Breast epithelium (tissue), 4 donors: Measurements from ENCODE around the gene NME3. TPM values are rescaled to one million over a fixed set of nuclear protein-coding genes. Genes with fewer than 3 reads are reported as not detected.

Experiments
- DNase-seq, 2 donors: peaks; one replicate each; pipeline ENCODE4 v3.0.0-alpha.2; 2019; ENCODE audit warnings: low spot score in 2 of 2
- H3K27ac ChIP-seq, 2 donors: fragments of 200-600 bp; sonication (generic) in 1 of 2; one replicate each; pipeline ENCODE4 v1.5.1; 2016 to 2019; ENCODE audit warnings: mild to moderate bottlenecking in 1 of 2
- H3K27me3 ChIP-seq, 2 donors: fragments of 200-600 bp; sonication (generic) in 1 of 2; one replicate each; pipeline versions ENCODE4 v1.5.1 to v1.6.0; 2017 to 2019; ENCODE audit warnings: control low read depth in 1 of 2, mild to moderate bottlenecking in 1 of 2
- H3K36me3 ChIP-seq: fragments of 200-600 bp; one replicate; pipeline ENCODE4 v1.5.1; 2019
- H3K4me1 ChIP-seq, 2 donors: fragments of 200-600 bp; sonication (generic); one replicate each; pipeline ENCODE4 v1.5.1; 2016 to 2019; ENCODE audit warnings: control low read depth in 1 of 2
- H3K4me3 ChIP-seq, 3 donors: fragments of 200-600 bp; sonication (generic); 1 replicate in 2 of 3; 2 replicates in 1 of 3; pipeline ENCODE4 v1.5.1; 2016 to 2019; ENCODE audit warnings: mild to moderate bottlenecking in 3 of 3, moderate library complexity in 2 of 3
- H3K9me3 ChIP-seq, 2 donors: fragments of 200-600 bp; sonication (generic) in 1 of 2; one replicate each; pipeline ENCODE4 v1.5.1; 2016 to 2019; ENCODE audit warnings: control low read depth in 1 of 2
- POLR2A ChIP-seq: fragments of 450-650 bp; IDR thresholded peaks from one replicate; pipeline ENCODE4 v1.6.1; 2016; ENCODE audit warnings: antibody characterized with exemption, mild to moderate bottlenecking, moderate library complexity
- POLR2AphosphoS5 ChIP-seq, 3 donors: sonication (generic); formaldehyde crosslinking; IDR thresholded peaks; one replicate each; pipeline ENCODE4 v1.6.1; 2017; ENCODE audit warnings: antibody characterized with exemption in 3 of 3
- intact Hi-C: fragments of 100-400 bp; cut with DNase I; formaldehyde crosslinking; loops from one replicate; pipeline ENCODE4 v1.15.1; 2023; ENCODE audit warnings: low total_unique reads
- total RNA-seq, 3 donors: library from RNA; depleted of rRNA; stranded (reverse); fragments of >200 nt; gene quantifications; one replicate each; pipeline ENCODE4 v1.1.0, GENCODE V29; 2016
- TF ChIP-seq, protein P1 (sequence below), 3 donors: fragments of 450-650 bp; IDR thresholded peaks; one replicate each; pipeline ENCODE4 v1.5.1; 2016 to 2017; ENCODE audit warnings: antibody characterized with exemption in 3 of 3, mild to moderate bottlenecking in 3 of 3, moderate library complexity in 3 of 3

NME3 gene
- total RNA-seq, 3 donors from 2014 or later, result 86.6 to 119 (median 115) TPM

DNA sequence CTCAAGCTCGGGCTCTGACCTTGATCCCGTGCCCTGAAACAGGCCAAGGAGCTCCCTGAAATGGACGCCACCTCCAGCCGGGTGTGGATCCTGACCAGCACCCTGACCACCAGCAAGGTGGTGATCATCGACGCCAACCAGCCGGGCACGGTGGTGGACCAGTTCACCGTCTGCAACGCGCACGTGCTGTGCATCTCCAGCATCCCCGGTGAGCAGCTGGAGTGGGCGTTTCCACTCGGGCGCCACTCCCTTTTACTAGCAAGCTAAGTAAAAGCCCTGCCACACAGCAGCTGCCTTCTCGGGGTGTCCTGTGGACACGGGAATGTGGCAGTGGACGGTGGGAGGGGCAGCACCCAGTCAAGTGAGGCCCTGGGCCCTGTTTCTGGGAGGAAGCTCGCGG lies 6.4 kb downstream of the NME3 start:
- H3K4me1 ChIP-seq, result peaks cover 0 to 4% of the 10 kb centered on the region in 2 donors
- intact Hi-C loops, result no loop called here
- H3K27me3 ChIP-seq, result no peaks in the 10 kb centered on the region
- no peak for DNase-seq
- H3K4me3 ChIP-seq, result no peak overlapping the region
- no peak overlapping the region for H3K27ac ChIP-seq
- H3K9me3 ChIP-seq, result no peaks in the 10 kb centered on the region
- H3K36me3 ChIP-seq, result peaks cover 5% of the 10 kb centered on the region
- no peak for TF ChIP-seq POLR2AphosphoS5 (IDR thresholded peaks at IDR 0.05)
- TF ChIP-seq POLR2A, result no peak
- TF ChIP-seq, protein P1, sequence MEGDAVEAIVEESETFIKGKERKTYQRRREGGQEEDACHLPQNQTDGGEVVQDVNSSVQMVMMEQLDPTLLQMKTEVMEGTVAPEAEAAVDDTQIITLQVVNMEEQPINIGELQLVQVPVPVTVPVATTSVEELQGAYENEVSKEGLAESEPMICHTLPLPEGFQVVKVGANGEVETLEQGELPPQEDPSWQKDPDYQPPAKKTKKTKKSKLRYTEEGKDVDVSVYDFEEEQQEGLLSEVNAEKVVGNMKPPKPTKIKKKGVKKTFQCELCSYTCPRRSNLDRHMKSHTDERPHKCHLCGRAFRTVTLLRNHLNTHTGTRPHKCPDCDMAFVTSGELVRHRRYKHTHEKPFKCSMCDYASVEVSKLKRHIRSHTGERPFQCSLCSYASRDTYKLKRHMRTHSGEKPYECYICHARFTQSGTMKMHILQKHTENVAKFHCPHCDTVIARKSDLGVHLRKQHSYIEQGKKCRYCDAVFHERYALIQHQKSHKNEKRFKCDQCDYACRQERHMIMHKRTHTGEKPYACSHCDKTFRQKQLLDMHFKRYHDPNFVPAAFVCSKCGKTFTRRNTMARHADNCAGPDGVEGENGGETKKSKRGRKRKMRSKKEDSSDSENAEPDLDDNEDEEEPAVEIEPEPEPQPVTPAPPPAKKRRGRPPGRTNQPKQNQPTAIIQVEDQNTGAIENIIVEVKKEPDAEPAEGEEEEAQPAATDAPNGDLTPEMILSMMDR (IDR thresholded peaks at IDR 0.05), result no peak

DNA sequence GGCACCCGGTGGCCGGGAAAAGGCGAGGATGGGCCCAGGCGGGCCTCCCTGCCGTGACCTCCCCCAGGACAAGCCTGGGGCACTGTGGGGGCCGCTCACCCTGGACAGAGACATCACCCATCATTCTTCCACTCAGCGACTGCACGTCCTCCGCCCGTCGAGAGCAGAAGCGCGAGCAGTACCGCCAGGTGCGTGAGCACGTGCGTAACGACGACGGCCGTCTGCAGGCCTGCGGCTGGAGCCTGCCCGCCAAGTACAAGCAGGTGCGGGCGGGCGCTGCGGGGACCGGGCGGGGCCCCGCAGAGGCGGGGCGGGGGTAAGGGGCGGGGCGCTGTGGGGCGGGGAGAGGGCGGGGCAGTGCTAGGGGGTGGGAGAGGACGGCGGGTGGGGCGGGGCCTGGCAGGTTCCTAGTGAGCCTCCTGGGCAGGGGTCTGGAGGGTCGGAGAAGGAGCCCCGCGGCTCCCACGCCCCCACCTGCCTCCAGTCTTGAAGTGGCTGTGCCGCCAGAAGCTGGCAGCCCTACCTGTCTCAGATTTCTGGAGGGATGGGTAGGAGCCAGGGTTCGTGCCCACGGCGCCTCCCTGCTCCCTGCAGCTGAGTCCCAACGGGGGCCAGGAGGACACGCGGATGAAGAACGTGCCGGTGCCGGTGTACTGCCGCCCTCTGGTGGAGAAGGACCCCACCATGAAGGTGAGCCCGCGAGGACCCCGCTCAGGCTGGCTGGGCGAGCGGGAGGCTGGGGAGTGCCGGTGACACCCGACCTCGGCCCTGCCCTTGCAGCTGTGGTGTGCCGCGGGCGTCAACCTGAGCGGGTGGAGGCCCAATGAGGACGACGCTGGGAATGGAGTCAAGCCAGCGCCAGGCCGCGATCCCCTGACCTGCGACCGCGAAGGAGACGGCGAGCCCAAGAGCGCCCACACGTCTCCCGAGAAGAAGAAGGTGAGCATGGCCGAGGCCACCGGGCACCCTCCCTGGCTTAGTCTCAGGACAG lies 7.5 kb downstream of the NME3 start:
- TF ChIP-seq, protein P1 (IDR thresholded peaks at IDR 0.05), result no peak
- TF ChIP-seq POLR2AphosphoS5 (IDR thresholded peaks at IDR 0.05), result no peak
- no peak for TF ChIP-seq POLR2A
- no peaks in the 10 kb centered on the region for H3K4me1 ChIP-seq
- intact Hi-C loops, result no loop called here
- H3K27ac ChIP-seq, result no peak overlapping the region
- peaks cover 5% of the 10 kb centered on the region for H3K36me3 ChIP-seq
- no peaks in the 10 kb centered on the region for H3K9me3 ChIP-seq
- no peak overlapping the region for H3K4me3 ChIP-seq
- H3K27me3 ChIP-seq, result no peaks in the 10 kb centered on the region
- no peak for DNase-seq

DNA sequence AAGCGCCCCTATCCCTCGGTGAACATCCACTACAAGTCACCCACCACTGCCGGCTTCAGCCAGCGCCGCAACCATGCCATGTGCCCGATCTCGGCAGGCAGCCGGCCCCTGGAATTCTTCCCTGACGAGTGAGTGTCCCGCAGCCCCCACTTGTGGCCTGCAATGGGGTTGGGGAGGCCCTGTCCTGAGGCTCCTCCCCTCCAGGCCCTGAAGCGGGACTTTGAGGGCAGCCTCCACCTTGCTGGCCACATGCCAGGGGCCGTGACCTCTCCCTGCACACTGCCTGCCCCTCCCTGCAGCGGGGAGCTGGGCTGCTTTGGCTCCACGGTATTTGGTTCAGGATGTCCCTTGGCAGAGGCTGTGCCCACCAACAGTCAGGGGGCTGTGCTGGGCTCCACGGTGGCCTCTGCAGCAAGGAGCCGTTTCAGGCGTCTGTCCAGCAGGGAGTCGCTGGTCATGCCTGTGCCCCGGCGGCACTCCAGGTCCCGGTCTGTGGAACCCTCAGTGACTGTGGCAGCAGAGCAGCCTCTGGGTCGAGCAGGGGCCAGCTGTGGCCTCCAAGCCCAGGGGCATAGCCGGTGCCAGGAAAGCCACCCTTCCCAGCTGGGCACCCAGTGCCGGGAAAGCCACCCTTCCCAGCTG lies 8.3 kb downstream of the NME3 start:
- H3K4me3 ChIP-seq, result no peak overlapping the region
- DNase-seq, result no peak
- intact Hi-C loops, result no loop called here
- no peaks in the 10 kb centered on the region for H3K9me3 ChIP-seq
- TF ChIP-seq, protein P1 (IDR thresholded peaks at IDR 0.05), result no peak
- TF ChIP-seq POLR2A (no peak), POLR2AphosphoS5 (IDR thresholded peaks at IDR 0.05) (no peak)
- H3K27ac ChIP-seq, result no peak overlapping the region
- no peaks in the 10 kb centered on the region for H3K4me1 ChIP-seq
- H3K36me3 ChIP-seq, result peaks cover 5% of the 10 kb centered on the region
- H3K27me3 ChIP-seq, result no peaks in the 10 kb centered on the region

DNA sequence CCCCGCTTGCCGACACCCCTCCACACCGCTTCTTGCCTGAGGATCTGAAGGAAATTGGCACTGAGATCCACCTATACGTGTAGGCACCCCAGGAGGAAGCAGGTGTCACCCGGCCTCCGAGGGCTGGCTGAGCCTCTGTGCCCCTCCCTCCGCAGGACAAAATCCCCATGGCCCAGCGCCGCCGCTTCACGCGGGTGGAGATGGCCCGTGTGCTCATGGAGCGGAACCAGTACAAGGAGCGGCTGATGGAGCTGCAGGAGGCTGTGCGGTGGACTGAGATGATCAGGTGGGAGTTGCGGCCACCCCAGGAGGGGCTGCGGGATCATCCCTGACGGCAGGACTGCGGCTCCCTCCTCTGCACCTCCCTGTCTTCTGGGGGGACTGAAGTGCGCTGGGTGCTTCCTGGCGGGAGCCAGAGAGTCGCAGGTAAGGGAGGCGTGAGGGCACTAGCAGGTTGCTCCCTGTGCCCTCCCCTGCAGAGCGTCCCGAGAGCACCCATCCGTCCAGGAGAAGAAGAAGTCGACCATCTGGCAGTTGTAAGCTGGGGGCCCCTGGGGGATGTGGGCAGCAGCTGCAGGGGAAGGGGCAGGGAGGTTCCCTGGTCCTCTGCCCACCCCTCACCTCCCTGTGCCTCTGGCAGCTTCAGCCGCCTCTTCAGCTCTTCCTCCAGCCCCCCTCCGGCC lies 9.0 kb downstream of the NME3 start:
- no peaks in the 10 kb centered on the region for H3K4me1 ChIP-seq
- intact Hi-C loops, result no loop called here
- H3K27ac ChIP-seq, result no peak overlapping the region
- DNase-seq, result no peak
- no peak overlapping the region for H3K4me3 ChIP-seq
- H3K27me3 ChIP-seq, result no peaks in the 10 kb centered on the region
- TF ChIP-seq, protein P1 (IDR thresholded peaks at IDR 0.05), result no peak
- TF ChIP-seq POLR2AphosphoS5 (IDR thresholded peaks at IDR 0.05), result no peak
- TF ChIP-seq POLR2A, result no peak
- no peaks in the 10 kb centered on the region for H3K9me3 ChIP-seq
- peaks cover 5% of the 10 kb centered on the region for H3K36me3 ChIP-seq
